Spleen (tissue), 7 donors: Measurements from ENCODE around the gene ZFAND4.

Experiments
- CTCF ChIP-seq, 11 experiments: fragments of 200-600 bp in 7 of 11; fragments of 450-650 bp in 4 of 11; sonication (generic) in 4 of 11; IDR thresholded peaks in 8 of 11; conservative IDR thresholded peaks in 3 of 11; 1 replicate in 7 of 11; 2 replicates in 4 of 11; pipeline versions ENCODE4 v1.4.0 to v1.8.0; 2016 to 2021; ENCODE audit warnings: antibody characterized with exemption in 11 of 11, inconsistent platforms in 4 of 11, mild to moderate bottlenecking in 1 of 11
- POLR2A ChIP-seq, 3 donors: fragments of 450-650 bp; IDR thresholded peaks; one replicate each; pipeline ENCODE4 v1.5.1; 2017; ENCODE audit warnings: antibody characterized with exemption in 3 of 3, mild to moderate bottlenecking in 1 of 3
- POLR2AphosphoS5 ChIP-seq, 3 donors: sonication (generic); formaldehyde crosslinking; IDR thresholded peaks; one replicate each; pipeline ENCODE4 v1.5.1; 2017; ENCODE audit warnings: antibody characterized with exemption in 3 of 3
- donor health status: DM: no; HTN: no; CAD: no; lungs with moderate emphysema.
- donor health status: DM: no; HTN: no; CAD: no.
- donor health status: DM: no; HTN: no; CAD: no.

- no peak for TF ChIP-seq CTCF (IDR thresholded peaks at IDR 0.05 in 8 of 11, conservative IDR thresholded peaks at IDR 0.05 in 3 of 11)
- no peak for TF ChIP-seq POLR2AphosphoS5 (IDR thresholded peaks at IDR 0.05)
- no peak for TF ChIP-seq POLR2A (IDR thresholded peaks at IDR 0.05)
Observed at GRCh38 chr10:45653454-45653853, 19.1 kb downstream of the ZFAND4 start.
